ENCODE data around the gene ZNF804B.
A peak's percentile ranks its signal among the peaks of the same experiment; 100 is the strongest.

The ZNF804B gene

DNA sequence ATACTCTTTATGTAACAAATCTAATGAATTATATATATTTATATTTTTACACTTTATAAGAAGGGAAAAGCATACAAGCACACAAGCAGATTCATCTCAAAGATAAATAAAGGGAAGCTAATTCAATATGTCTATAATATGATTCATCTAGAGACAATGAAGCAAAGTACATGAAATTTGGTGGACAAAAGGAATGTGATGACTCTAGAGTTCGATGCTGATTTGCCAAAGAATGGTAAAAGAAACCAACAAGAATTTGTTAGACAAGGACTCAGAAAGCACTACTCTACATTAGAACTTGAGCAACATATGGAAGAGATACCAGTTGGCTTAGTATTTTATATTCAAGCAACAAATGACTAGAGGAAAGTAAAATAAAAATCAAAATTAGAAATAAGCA is 572.5 kb downstream of the ZNF804B start:
- no peaks in the 10 kb centered on the region for H3K27me3 ChIP-seq (ENCODE audit: insufficient read depth, low read length)
- no peaks in the 10 kb centered on the region for H3K79me1 ChIP-seq (ENCODE audit: low read length)
- no peak overlapping the region for H3K4me3 ChIP-seq (ENCODE audit: low read depth, low read length)
- H2AK5ac ChIP-seq (ENCODE audit: low read length) = no peak overlapping the region
- no peak overlapping the region for H4K91ac ChIP-seq (ENCODE audit: low read depth, low read length)
- no peak overlapping the region for H3K9ac ChIP-seq (ENCODE audit: low read length)
- no CpG with 5 or more reads among the region's 1 CpG for WGBS (ENCODE audit: extremely low coverage, insufficient coverage, insufficient read length)
- no peak overlapping the region for H3K14ac ChIP-seq (ENCODE audit: low read length)
- no peak overlapping the region for H3K27ac ChIP-seq (ENCODE audit: low read depth, low read length)
- no peaks in the 10 kb centered on the region for H3K9me3 ChIP-seq (ENCODE audit: insufficient read depth, low read depth, low read length)
- H3K36me3 ChIP-seq (ENCODE audit: control insufficient read depth in 1 of 2, insufficient read depth in 2 of 2, low read length in 2 of 2) = no peaks in the 10 kb centered on the region
- no peak overlapping the region for H2AFZ ChIP-seq (ENCODE audit: insufficient read depth, low read length, poor library complexity)
- H3K4me2 ChIP-seq (ENCODE audit: low read length) = no peak overlapping the region
- H2BK120ac ChIP-seq (ENCODE audit: insufficient read depth, low read length, poor library complexity) = no peak overlapping the region
- H4K8ac ChIP-seq (ENCODE audit: low read depth, low read length) = no peak overlapping the region
- no peaks in the 10 kb centered on the region for H3K79me2 ChIP-seq (ENCODE audit: control insufficient read depth, insufficient read depth, low read length, poor library complexity)
- H3K23ac ChIP-seq (ENCODE audit: low read length) = no peak overlapping the region
- no peak overlapping the region for H3K4ac ChIP-seq (ENCODE audit: low read depth, low read length)
- H2BK5ac ChIP-seq (ENCODE audit: low read depth, low read length, poor library complexity) = no peak overlapping the region
- H4K12ac ChIP-seq (ENCODE audit: low read depth, low read length) = no peak overlapping the region
- H3K4me1 ChIP-seq (ENCODE audit: control insufficient read depth in 1 of 2, insufficient read depth in 2 of 2, low read length in 2 of 2) = no peaks in the 10 kb centered on the region
- DNase-seq = no peak
- H2BK12ac ChIP-seq (ENCODE audit: low read length) = no peak overlapping the region
- H3K18ac ChIP-seq (ENCODE audit: low read length) = no peak overlapping the region

DNA sequence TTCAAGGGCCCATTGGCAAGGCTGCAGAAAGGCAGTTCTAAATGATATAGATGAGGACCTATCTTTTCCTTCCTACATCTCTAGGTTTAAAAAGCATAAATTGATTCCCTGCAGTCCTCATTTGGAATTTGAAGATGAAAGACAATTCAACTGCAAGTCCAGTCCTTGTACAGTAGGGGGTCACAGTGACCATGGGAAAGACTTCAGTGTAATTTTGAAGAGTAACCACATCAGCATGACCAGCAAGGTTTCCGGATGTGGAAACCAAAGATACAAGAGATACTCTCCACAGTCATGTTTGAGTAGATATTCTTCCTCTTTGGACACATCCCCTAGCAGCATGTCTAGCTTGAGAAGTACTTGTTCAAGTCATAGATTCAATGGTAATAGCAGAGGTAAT is 575.3 kb downstream of the ZNF804B start:
- Histone ChIP-seq H3K9ac (ENCODE audit: low read length) (no peak overlapping the region), H2BK5ac (ENCODE audit: low read depth, low read length, poor library complexity) (no peak overlapping the region), H3K27ac (ENCODE audit: low read depth, low read length) (no peak overlapping the region), H4K12ac (ENCODE audit: low read depth, low read length) (no peak overlapping the region), H2BK12ac (ENCODE audit: low read length) (no peak overlapping the region), H2AFZ (ENCODE audit: insufficient read depth, low read length, poor library complexity) (no peak overlapping the region), H3K36me3 (ENCODE audit: control insufficient read depth in 1 of 2, insufficient read depth in 2 of 2, low read length in 2 of 2) (no peaks in the 10 kb centered on the region), H3K14ac (ENCODE audit: low read length) (no peak overlapping the region), H3K4ac (ENCODE audit: low read depth, low read length) (no peak overlapping the region), H3K18ac (ENCODE audit: low read length) (no peak overlapping the region), H3K79me1 (ENCODE audit: low read length) (no peaks in the 10 kb centered on the region), H3K4me3 (ENCODE audit: low read depth, low read length) (no peak overlapping the region), H3K4me1 (ENCODE audit: control insufficient read depth in 1 of 2, insufficient read depth in 2 of 2, low read length in 2 of 2) (no peaks in the 10 kb centered on the region), H3K4me2 (ENCODE audit: low read length) (no peak overlapping the region), H3K23ac (ENCODE audit: low read length) (no peak overlapping the region), H4K91ac (ENCODE audit: low read depth, low read length) (no peak overlapping the region), H3K79me2 (ENCODE audit: control insufficient read depth, insufficient read depth, low read length, poor library complexity) (no peaks in the 10 kb centered on the region), H4K8ac (ENCODE audit: low read depth, low read length) (no peak overlapping the region), H3K27me3 (ENCODE audit: insufficient read depth, low read length) (no peaks in the 10 kb centered on the region), H2AK5ac (ENCODE audit: low read length) (no peak overlapping the region), H2BK120ac (ENCODE audit: insufficient read depth, low read length, poor library complexity) (no peak overlapping the region), H3K9me3 (ENCODE audit: insufficient read depth, low read depth, low read length) (no peaks in the 10 kb centered on the region)
- WGBS (ENCODE audit: extremely low coverage, insufficient coverage, insufficient read length) = no CpG with 5 or more reads among the region's 1 CpG
- no peak for DNase-seq

DNA sequence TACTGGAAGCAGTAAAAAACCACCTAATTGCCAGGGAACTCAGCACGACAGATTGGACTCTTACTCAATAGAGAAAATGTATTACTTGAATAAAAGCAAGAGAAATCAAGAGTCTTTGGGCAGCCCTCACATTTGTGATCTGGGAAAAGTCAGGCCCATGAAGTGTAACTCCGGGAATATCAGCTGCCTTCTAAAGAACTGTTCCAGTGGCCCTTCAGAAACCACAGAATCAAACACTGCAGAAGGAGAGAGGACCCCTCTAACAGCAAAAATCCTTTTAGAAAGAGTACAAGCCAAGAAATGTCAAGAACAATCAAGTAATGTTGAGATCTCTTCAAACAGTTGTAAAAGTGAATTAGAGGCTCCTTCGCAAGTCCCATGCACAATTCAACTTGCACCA is 576.0 kb downstream of the ZNF804B start:
- Histone ChIP-seq H3K79me2 (ENCODE audit: control insufficient read depth, insufficient read depth, low read length, poor library complexity) (no peaks in the 10 kb centered on the region), H3K4me3 (ENCODE audit: low read depth, low read length) (no peak overlapping the region), H4K12ac (ENCODE audit: low read depth, low read length) (no peak overlapping the region), H3K9ac (ENCODE audit: low read length) (no peak overlapping the region), H3K4me1 (ENCODE audit: control insufficient read depth in 1 of 2, insufficient read depth in 2 of 2, low read length in 2 of 2) (no peaks in the 10 kb centered on the region), H2BK5ac (ENCODE audit: low read depth, low read length, poor library complexity) (no peak overlapping the region), H3K4me2 (ENCODE audit: low read length) (no peak overlapping the region), H3K18ac (ENCODE audit: low read length) (no peak overlapping the region), H3K9me3 (ENCODE audit: insufficient read depth, low read depth, low read length) (no peaks in the 10 kb centered on the region), H3K27me3 (ENCODE audit: insufficient read depth, low read length) (no peaks in the 10 kb centered on the region), H2BK120ac (ENCODE audit: insufficient read depth, low read length, poor library complexity) (no peak overlapping the region), H3K27ac (ENCODE audit: low read depth, low read length) (no peak overlapping the region), H3K4ac (ENCODE audit: low read depth, low read length) (no peak overlapping the region), H3K23ac (ENCODE audit: low read length) (no peak overlapping the region), H2AK5ac (ENCODE audit: low read length) (no peak overlapping the region), H4K8ac (ENCODE audit: low read depth, low read length) (no peak overlapping the region), H2AFZ (ENCODE audit: insufficient read depth, low read length, poor library complexity) (no peak overlapping the region), H3K14ac (ENCODE audit: low read length) (no peak overlapping the region), H2BK12ac (ENCODE audit: low read length) (no peak overlapping the region), H3K79me1 (ENCODE audit: low read length) (no peaks in the 10 kb centered on the region), H3K36me3 (ENCODE audit: control insufficient read depth in 1 of 2, insufficient read depth in 2 of 2, low read length in 2 of 2) (no peaks in the 10 kb centered on the region), H4K91ac (ENCODE audit: low read depth, low read length) (no peak overlapping the region)
- no CpG with 5 or more reads among the region's 3 CpGs for WGBS (ENCODE audit: extremely low coverage, insufficient coverage, insufficient read length)
- no peak for DNase-seq

DNA sequence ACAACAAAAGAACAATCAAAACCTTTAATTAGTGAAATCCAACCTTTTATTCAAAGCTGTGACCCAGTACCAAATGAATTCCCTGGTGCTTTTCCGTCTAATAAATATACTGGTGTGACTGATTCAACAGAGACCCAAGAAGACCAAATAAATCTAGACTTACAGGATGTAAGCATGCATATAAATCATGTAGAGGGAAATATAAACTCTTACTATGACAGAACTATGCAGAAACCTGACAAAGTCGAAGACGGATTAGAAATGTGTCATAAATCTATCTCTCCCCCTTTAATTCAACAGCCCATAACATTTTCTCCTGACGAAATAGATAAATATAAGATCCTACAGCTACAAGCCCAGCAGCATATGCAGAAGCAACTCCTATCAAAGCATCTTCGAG is 576.6 kb downstream of the ZNF804B start:
- H2AK5ac ChIP-seq (ENCODE audit: low read length) = no peak overlapping the region
- H3K18ac ChIP-seq (ENCODE audit: low read length) = no peak overlapping the region
- H2BK12ac ChIP-seq (ENCODE audit: low read length) = no peak overlapping the region
- no peak overlapping the region for H4K12ac ChIP-seq (ENCODE audit: low read depth, low read length)
- H3K23ac ChIP-seq (ENCODE audit: low read length) = peak overlapping the region; percentile 96
- H3K27ac ChIP-seq (ENCODE audit: low read depth, low read length) = no peak overlapping the region
- no peak overlapping the region for H4K91ac ChIP-seq (ENCODE audit: low read depth, low read length)
- no peak overlapping the region for H3K4me2 ChIP-seq (ENCODE audit: low read length)
- H2BK120ac ChIP-seq (ENCODE audit: insufficient read depth, low read length, poor library complexity) = no peak overlapping the region
- H4K8ac ChIP-seq (ENCODE audit: low read depth, low read length) = no peak overlapping the region
- H3K14ac ChIP-seq (ENCODE audit: low read length) = no peak overlapping the region
- no CpG with 5 or more reads among the region's 5 CpGs for WGBS (ENCODE audit: extremely low coverage, insufficient coverage, insufficient read length)
- DNase-seq = no peak
- H3K36me3 ChIP-seq (ENCODE audit: control insufficient read depth in 1 of 2, insufficient read depth in 2 of 2, low read length in 2 of 2) = no peaks in the 10 kb centered on the region
- no peaks in the 10 kb centered on the region for H3K4me1 ChIP-seq (ENCODE audit: control insufficient read depth in 1 of 2, insufficient read depth in 2 of 2, low read length in 2 of 2)
- H2BK5ac ChIP-seq (ENCODE audit: low read depth, low read length, poor library complexity) = no peak overlapping the region
- H3K4ac ChIP-seq (ENCODE audit: low read depth, low read length) = no peak overlapping the region
- no peaks in the 10 kb centered on the region for H3K79me1 ChIP-seq (ENCODE audit: low read length)
- no peaks in the 10 kb centered on the region for H3K79me2 ChIP-seq (ENCODE audit: control insufficient read depth, insufficient read depth, low read length, poor library complexity)
- H3K27me3 ChIP-seq (ENCODE audit: insufficient read depth, low read length) = no peaks in the 10 kb centered on the region
- H3K9me3 ChIP-seq (ENCODE audit: insufficient read depth, low read depth, low read length) = no peaks in the 10 kb centered on the region
- no peak overlapping the region for H2AFZ ChIP-seq (ENCODE audit: insufficient read depth, low read length, poor library complexity)
- peak overlapping the region; percentile 53 for H3K4me3 ChIP-seq (ENCODE audit: low read depth, low read length)
- no peak overlapping the region for H3K9ac ChIP-seq (ENCODE audit: low read length)
